B cell (primary cell): Measurements from ENCODE around the gene GAD1. TPM values are rescaled to one million over a fixed set of nuclear protein-coding genes. Genes with fewer than 3 reads are reported as not detected.

Experiments used
- ATAC-seq: fragments of 200-7000 bp; cut with Tn5 transposase; one replicate; pipeline ENCODE4 v1.10.0; 2021; ENCODE audit warnings: low read depth, mild to moderate bottlenecking, moderate number of reproducible peaks, moderate library complexity
- CTCF ChIA-PET: fragments of 350-600 bp; sonication (Branson Sonifier 250); formaldehyde crosslinking; loops from one replicate; lab custom pipeline; 2021; ENCODE audit warnings: antibody characterized with exemption, inconsistent platforms; lab: Charles Lee
- POLR2A ChIA-PET: fragments of 350-600 bp; sonication (Branson Sonifier 250); formaldehyde crosslinking; loops from one replicate; lab custom pipeline; 2021; ENCODE audit warnings: antibody characterized with exemption; lab: Charles Lee
- DNase-seq: peaks from one replicate; pipeline ENCODE4 v3.0.0; 2013
- H2AFZ ChIP-seq: 2 replicates; pipeline ENCODE4 v1.6.1; 2012; ENCODE audit warnings: mild to moderate bottlenecking, low read depth, low read length; ENCODE audit not compliant: insufficient read depth, poor library complexity, severe bottlenecking
- H3K27ac ChIP-seq, 2 donors: 1 replicate in 1 of 2; 2 replicates in 1 of 2; pipeline ENCODE4 v1.5.1; 2012 to 2013; ENCODE audit warnings: low read length in 2 of 2, mild to moderate bottlenecking in 2 of 2, moderate library complexity in 1 of 2
- H3K27me3 ChIP-seq, 4 experiments: fragments of 200-600 bp in 1 of 4; sonication (generic) in 1 of 4; replicated peaks in 1 of 4; 1 replicate in 2 of 4; 2 replicates in 2 of 4; pipeline versions ENCODE4 v1.6.1 to v1.7.0; 2013 to 2016; ENCODE audit warnings: low read length in 3 of 4, mild to moderate bottlenecking in 2 of 4, mixed read lengths in 1 of 4, moderate library complexity in 1 of 4; ENCODE audit not compliant: insufficient read depth in 4 of 4, control insufficient read depth in 3 of 4; ENCODE audit errors: control extremely low read depth in 1 of 4
- H3K36me3 ChIP-seq, 2 experiments: replicated peaks in 1 of 2; 1 replicate in 1 of 2; 2 replicates in 1 of 2; pipeline versions ENCODE4 v1.6.1 to v1.7.1; 2013; ENCODE audit warnings: low read length in 1 of 2; ENCODE audit not compliant: insufficient read depth in 2 of 2, control insufficient read depth in 1 of 2; ENCODE audit errors: control extremely low read depth in 1 of 2, extremely low read depth in 1 of 2
- H3K4me1 ChIP-seq, 2 donors: fragments of 200-600 bp in 1 of 2; sonication (generic) in 1 of 2; 1 replicate in 1 of 2; 2 replicates in 1 of 2; pipeline versions ENCODE4 v1.5.1 to v1.6.1; 2013 to 2017; ENCODE audit warnings: low read length in 2 of 2; ENCODE audit not compliant: control insufficient read depth in 2 of 2, insufficient read depth in 2 of 2
- H3K4me2 ChIP-seq: replicated peaks from 2 replicates; pipeline ENCODE3; 2012; ENCODE audit warnings: mild to moderate bottlenecking, low read depth, low read length; ENCODE audit not compliant: poor library complexity, severe bottlenecking
- H3K4me3 ChIP-seq, 5 experiments: fragments of 200-600 bp in 1 of 5; sonication (generic) in 1 of 5; 1 replicate in 3 of 5; 2 replicates in 2 of 5; pipeline versions ENCODE4 v1.5.1 to v1.7.0; 2011 to 2016; ENCODE audit warnings: low read length in 4 of 5, mild to moderate bottlenecking in 4 of 5, low read depth in 2 of 5, control low read depth in 1 of 5, moderate library complexity in 1 of 5; ENCODE audit not compliant: insufficient read depth in 1 of 5; ENCODE audit errors: control extremely low read depth in 1 of 5, extremely low read depth in 1 of 5
- H3K79me2 ChIP-seq: fragments of 200-600 bp; sonication (generic); one replicate; pipeline ENCODE4 v1.6.0; 2016; ENCODE audit warnings: low read length; ENCODE audit not compliant: control insufficient read depth, insufficient read depth
- H3K9ac ChIP-seq: fragments of 200-600 bp; sonication (generic); 2 replicates; pipeline ENCODE4 v1.6.1; 2017; ENCODE audit warnings: mild to moderate bottlenecking, low read length, moderate library complexity
- H3K9me3 ChIP-seq, 3 donors: one replicate each; pipeline versions ENCODE4 v1.6.1 to v1.7.1; 2013; ENCODE audit warnings: low read length in 2 of 3; ENCODE audit not compliant: control insufficient read depth in 2 of 3, insufficient read depth in 1 of 3; ENCODE audit errors: control extremely low read depth in 1 of 3
- H4K20me1 ChIP-seq: 2 replicates; pipeline ENCODE4 v1.6.0; 2012; ENCODE audit warnings: mild to moderate bottlenecking, low read length; ENCODE audit not compliant: insufficient read depth, control insufficient read depth, poor library complexity, severe bottlenecking
- H3K27ac Mint-ChIP-seq: one replicate; pipeline ENCODE4 v1.8.0; 2021; ENCODE audit warnings: mixed read lengths
- H3K27me3 Mint-ChIP-seq: one replicate; pipeline ENCODE4 v1.8.0; 2021; ENCODE audit warnings: mixed read lengths
- H3K4me1 Mint-ChIP-seq: one replicate; pipeline ENCODE4 v1.8.0; 2021; ENCODE audit warnings: mixed read lengths
- H3K4me3 Mint-ChIP-seq: one replicate; pipeline ENCODE4 v1.8.0; 2021; ENCODE audit warnings: mixed read lengths
- H3K9me3 Mint-ChIP-seq: one replicate; pipeline ENCODE4 v1.8.0; 2022; ENCODE audit warnings: mixed read lengths; ENCODE audit not compliant: insufficient read depth
- EZH2 ChIP-seq: IDR thresholded peaks from 2 replicates; pipeline ENCODE4 v1.6.1; 2012; ENCODE audit warnings: borderline replicate concordance, low read depth, mild to moderate bottlenecking, moderate library complexity, low read length; ENCODE audit not compliant: insufficient read depth, poor library complexity, severe bottlenecking
- WGBS: methylation state at CpG from one replicate; pipeline ENCODE4 v1.1.5; 2013; ENCODE audit warnings: missing lambda C conversion rate; ENCODE audit not compliant: insufficient coverage; 5-methylcytosine and 5-hydroxymethylcytosine counted together
- intact Hi-C: fragments of 100-400 bp; cut with micrococcal nuclease; formaldehyde crosslinking; loops from one replicate; pipeline ENCODE4 v1.10.0; 2022
- polyA plus RNA-seq: library from polyadenylated mRNA; depleted of rRNA; stranded (reverse); fragments of >200 nt; gene quantifications from 2 replicates; pipeline ENCODE4 v1.2.3, GENCODE V29; 2012
- total RNA-seq, 2 donors: library from RNA; stranded (reverse); fragments of 120-200 nt in 1 of 2; gene quantifications; 1 replicate in 1 of 2; 2 replicates in 1 of 2; pipeline versions ENCODE4 v1.2.3 to v1.2.4, GENCODE V29; 2013 to 2022
- TF ChIP-seq, protein P1 (sequence below): fragments of 200-600 bp; IDR thresholded peaks from one replicate; pipeline ENCODE4 v1.8.0; 2022; ENCODE audit warnings: antibody characterized with exemption, mild to moderate bottlenecking

GAD1 gene
- total and polyA plus RNA-seq, 2 donors (not counting 1 experiment from before 2014, with no cell fraction given) = not detected

DNA sequence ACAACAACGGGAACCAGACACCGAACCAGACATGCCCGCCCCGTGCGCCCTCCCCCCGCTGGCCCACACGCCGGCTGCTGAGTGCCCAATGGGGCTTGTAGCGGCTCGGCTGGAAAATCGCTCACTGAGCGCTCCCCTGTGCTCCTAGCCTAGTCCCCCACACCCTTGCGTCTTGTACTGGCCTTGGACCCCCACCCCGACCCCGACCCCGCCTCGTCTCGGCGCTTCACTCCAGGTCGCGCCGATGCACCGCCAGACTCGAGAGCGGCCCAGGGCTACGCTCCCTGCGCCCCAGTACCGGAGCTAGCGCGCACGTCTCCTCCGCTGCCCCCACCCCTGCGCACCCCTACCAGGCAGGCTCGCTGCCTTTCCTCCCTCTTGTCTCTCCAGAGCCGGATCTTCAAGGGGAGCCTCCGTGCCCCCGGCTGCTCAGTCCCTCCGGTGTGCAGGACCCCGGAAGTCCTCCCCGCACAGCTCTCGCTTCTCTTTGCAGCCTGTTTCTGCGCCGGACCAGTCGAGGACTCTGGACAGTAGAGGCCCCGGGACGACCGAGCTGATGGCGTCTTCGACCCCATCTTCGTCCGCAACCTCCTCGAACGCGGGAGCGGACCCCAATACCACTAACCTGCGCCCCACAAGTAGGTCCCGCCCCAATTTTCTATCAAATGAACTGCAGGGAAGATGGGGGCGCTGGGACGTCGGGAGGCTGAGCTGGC lies 1.5 kb downstream of the GAD1 start:
- H3K9ac ChIP-seq = peak overlapping the region; percentile 63
- peaks cover 81% of the 10 kb centered on the region for H3K27me3 Mint-ChIP-seq
- peak overlapping the region; percentile 90 for H3K4me2 ChIP-seq
- H3K36me3 ChIP-seq = no peaks in the 10 kb centered on the region
- H2AFZ ChIP-seq = peak overlapping the region; percentile 43
- H3K4me1 Mint-ChIP-seq = peaks cover 67% of the 10 kb centered on the region
- no peaks in the 10 kb centered on the region for H3K79me2 ChIP-seq
- peaks cover 0 to 100% (median 74%) of the 10 kb centered on the region in 4 experiments for H3K27me3 ChIP-seq
- H3K27ac ChIP-seq = no peak overlapping the region
- no peak overlapping the region for H3K27ac Mint-ChIP-seq
- POLR2A ChIA-PET = no interaction called here
- intact Hi-C loops = loop anchor here (5.0 to 10.0 kb wide), 3 partner anchors 46 to 1279 kb away; partner anchors contain the start of gene ERICH2
- CTCF ChIA-PET = interaction anchor here (1.0 kb wide), 1 partner anchor 1285 kb away, joined by 3 read pairs; no protein-coding TSS in a partner anchor
- 9% methylated on average over 59 of the region's 60 CpGs for WGBS
- TF ChIP-seq, protein P1, sequence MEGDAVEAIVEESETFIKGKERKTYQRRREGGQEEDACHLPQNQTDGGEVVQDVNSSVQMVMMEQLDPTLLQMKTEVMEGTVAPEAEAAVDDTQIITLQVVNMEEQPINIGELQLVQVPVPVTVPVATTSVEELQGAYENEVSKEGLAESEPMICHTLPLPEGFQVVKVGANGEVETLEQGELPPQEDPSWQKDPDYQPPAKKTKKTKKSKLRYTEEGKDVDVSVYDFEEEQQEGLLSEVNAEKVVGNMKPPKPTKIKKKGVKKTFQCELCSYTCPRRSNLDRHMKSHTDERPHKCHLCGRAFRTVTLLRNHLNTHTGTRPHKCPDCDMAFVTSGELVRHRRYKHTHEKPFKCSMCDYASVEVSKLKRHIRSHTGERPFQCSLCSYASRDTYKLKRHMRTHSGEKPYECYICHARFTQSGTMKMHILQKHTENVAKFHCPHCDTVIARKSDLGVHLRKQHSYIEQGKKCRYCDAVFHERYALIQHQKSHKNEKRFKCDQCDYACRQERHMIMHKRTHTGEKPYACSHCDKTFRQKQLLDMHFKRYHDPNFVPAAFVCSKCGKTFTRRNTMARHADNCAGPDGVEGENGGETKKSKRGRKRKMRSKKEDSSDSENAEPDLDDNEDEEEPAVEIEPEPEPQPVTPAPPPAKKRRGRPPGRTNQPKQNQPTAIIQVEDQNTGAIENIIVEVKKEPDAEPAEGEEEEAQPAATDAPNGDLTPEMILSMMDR = no peak
- TF ChIP-seq EZH2 = peak; percentile 35
- no peaks in the 10 kb centered on the region for H4K20me1 ChIP-seq
- peak overlapping the region in 3 of 5 experiments; percentile 16 to 46 (median 35) for H3K4me3 ChIP-seq
- H3K9me3 Mint-ChIP-seq = no peaks in the 10 kb centered on the region
- peaks cover 0 to 91% (median 2%) of the 10 kb centered on the region in 3 donors for H3K9me3 ChIP-seq
- DNase-seq (peak; percentile 37), ATAC-seq (no peak)
- peaks cover 75 to 85% of the 10 kb centered on the region in 2 donors for H3K4me1 ChIP-seq
- peak overlapping the region; percentile 63 for H3K4me3 Mint-ChIP-seq
